ENCODE measurements around the gene ABCG5.

DNA sequence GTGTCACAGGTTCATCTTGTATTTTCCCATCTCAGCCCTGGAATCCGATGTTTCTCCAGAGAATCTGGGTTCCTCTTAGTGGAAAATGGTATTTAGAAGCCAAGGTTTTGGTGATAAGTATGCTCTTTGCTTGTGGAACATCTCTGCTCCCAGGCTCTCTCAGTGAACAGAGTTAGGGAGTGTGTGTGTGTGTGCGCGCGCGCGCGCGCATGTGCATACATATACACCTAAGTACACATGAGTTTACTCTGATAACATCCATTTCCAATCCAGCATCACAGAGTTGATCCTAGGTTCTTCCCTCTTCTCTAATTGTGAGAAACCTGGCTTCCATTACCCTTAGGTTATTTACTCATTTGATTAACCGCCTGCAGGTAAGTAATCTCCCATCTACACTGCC lies 41.8 kb upstream of the ABCG5 start:
- TF ChIP-seq YY1 (IDR thresholded peaks at IDR 0.05; ENCODE audit: insufficient read depth, insufficient read length) (no peak), SUZ12 (IDR thresholded peaks at IDR 0.05; ENCODE audit: extremely low read depth, insufficient read depth, insufficient read length) (no peak)

Measured in NT2/D1 (cell line).